HG03571 (cell line): ENCODE measurements around the gene NDUFAB1.
"Not testable (repeated sequence)": the region's sequence is repeated elsewhere in the genome, so short reads cannot be mapped to it uniquely, and the experiment has no call there.

Experiments used
- ATAC-seq: cut with Tn5 transposase; IDR thresholded peaks from one replicate; pipeline ENCODE4 v1.9.1; 2021; ENCODE audit not compliant: unreplicated experiment

Gene NDUFAB1

GRCh38 chr16:23556881-23557778 lies 39.0 kb downstream of the NDUFAB1 start, which contains the start of the genes EARS2 and UBFD1:
TSS of gene EARS2 (minus strand) at chr16:23557350. CDS start at chr16:23557343, 7 bp downstream.
TSS of gene UBFD1 (plus strand) at chr16:23557727. CDS start at chr16:23557743, 16 bp downstream.
- ATAC-seq: peak; percentile 86

- ATAC-seq: no peak
Measured at GRCh38 chr16:23554536-23554935, 41.6 kb downstream of the NDUFAB1 start.

GRCh38 chr16:23552161-23552560 lies 44.0 kb downstream of the NDUFAB1 start:
- ATAC-seq: no peak

DNA sequence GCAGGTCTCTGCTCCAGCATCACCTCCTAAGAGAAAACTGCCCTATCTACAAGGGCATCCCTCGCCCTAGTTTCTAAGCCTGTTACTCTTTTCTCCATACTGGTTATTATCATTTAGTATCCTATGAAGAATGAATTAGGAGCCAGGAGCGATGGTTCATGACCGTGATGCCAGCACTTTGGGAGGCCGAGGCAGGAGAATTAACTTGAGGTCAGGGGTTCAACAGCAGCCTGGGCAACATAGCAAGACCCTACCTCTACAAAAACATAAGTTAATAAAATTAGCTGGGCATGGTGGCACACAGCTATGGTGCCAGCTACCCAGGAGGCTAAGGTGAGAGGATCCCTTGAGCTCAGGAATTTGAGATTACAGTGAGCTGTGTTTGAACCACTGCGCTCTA lies 46.2 kb downstream of the NDUFAB1 start:
- no peak for ATAC-seq

GRCh38 chr16:23544436-23544835 lies 51.7 kb downstream of the NDUFAB1 start:
- ATAC-seq: no peak

- ATAC-seq: not testable (repeated sequence)
Measured at GRCh38 chr16:23540817-23541178, 55.3 kb downstream of the NDUFAB1 start.

- no peak for ATAC-seq
Measured at GRCh38 chr16:23539984-23540816, 55.9 kb downstream of the NDUFAB1 start.

- no peak for ATAC-seq
Measured at GRCh38 chr16:23538919-23539278, 57.2 kb downstream of the NDUFAB1 start.

- no peak for ATAC-seq
Measured at GRCh38 chr16:23537390-23537789, 58.7 kb downstream of the NDUFAB1 start.

DNA sequence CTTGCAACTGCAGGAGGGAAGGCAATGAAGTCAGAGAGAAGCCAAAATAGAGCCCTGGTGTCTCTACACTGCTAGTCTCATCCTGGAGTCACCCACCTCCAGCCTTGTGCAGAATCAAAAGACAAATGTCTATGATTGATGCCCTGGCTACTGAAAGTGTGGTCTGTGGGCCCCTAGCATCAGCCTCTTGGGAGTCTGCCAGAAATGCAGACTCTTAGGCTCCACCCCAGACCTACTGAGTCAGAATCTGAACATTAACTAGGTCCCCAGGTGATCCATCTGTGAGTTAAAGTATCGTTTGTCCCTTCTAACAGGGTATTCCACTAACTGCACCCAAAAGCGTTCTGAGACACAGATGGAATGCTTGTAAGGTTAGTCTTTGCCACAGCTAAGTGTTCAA lies 60.2 kb downstream of the NDUFAB1 start:
- ATAC-seq: no peak

DNA sequence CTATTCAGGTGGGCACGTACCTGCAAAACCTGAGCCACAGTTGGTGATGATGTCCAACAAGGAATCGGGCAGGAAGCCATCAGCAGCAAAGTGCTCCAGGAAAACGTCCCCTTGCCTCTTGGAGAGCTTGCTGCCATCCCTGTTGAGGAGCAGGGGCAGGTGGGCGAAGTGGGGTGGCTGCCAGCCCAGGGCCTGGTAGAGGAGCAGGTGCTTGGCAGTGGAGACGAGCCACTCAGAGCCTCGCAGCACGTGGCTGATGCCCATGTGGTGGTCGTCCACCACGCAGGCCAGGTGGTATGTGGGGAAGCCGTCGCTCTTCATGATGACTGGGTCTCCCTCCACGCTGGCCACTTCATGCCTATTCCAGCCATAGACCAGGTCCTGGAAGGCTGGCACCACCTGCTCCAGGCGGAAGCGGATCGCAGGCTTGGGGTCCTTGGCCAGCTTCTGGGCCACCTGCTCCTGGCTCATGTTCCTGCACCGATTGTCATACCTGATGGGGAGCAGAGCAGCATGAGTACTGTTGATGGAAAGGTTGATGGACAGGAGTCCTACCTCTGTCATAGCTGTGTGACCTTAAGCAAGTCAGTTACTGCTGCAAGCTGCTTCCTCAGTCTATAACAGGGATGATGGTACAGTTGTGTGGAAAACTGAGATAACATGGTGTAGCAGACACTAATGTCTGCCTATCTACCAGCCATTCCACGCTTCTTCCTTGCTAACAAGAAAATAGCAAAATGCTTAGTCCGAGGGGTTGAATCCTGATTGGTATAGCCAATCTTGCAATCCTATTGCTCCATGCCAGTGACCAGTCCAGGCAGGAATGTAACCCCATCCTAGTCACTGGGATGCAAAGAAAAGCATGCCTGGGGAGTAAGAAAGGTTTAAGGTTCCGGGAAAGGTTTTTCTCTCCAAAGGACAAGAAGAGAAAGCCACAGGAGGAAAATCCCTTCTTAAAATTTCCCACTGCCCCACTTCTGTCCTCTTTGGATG lies 61.0 kb downstream of the NDUFAB1 start:
- no peak for ATAC-seq

GRCh38 chr16:23532448-23532847 lies 63.7 kb downstream of the NDUFAB1 start:
- ATAC-seq: no peak
